Measurements from ENCODE around the gene MAP2K3.
"Not testable (repeated sequence)": the region's sequence is repeated elsewhere in the genome, so short reads cannot be mapped to it uniquely, and the experiment has no call there.

DNA sequence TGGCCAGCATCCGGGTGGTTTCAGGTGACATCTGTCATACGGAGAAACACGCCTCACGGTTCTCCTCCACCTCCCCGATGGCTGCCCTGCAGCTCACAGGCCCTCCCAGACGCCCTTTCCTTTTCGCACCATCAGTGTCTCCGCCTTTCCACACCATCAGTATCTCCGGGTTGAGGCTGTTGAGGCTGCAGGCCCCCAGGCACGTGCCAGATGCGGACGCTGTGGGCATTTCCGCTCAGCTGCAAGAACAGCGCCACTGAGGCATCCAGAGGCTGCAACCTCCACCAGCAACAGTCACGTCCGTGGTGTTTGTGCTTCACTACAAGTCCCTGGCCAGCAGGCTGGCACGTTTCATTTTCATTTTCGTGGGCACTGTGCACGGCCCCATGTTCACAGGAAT is 66.0 kb downstream of the MAP2K3 start:
- not testable (repeated sequence) for TF ChIP-seq POLR2A (IDR thresholded peaks at IDR 0.05; ENCODE audit: low read depth, low read length); FOS (IDR thresholded peaks at IDR 0.05; ENCODE audit: low read depth, low read length); CTCF (conservative IDR thresholded peaks at IDR 0.05; ENCODE audit: low read depth, low read length); MAFK (IDR thresholded peaks at IDR 0.05; ENCODE audit: low read depth, low read length); MAZ (IDR thresholded peaks at IDR 0.05; ENCODE audit: borderline replicate concordance, low read depth, low read length); BHLHE40 (IDR thresholded peaks at IDR 0.05; ENCODE audit: low read depth, low read length); SMC3 (IDR thresholded peaks at IDR 0.05; ENCODE audit: low read depth, low read length); CEBPB (IDR thresholded peaks at IDR 0.05; ENCODE audit: low read depth, low read length)
- TF ChIP-seq, protein P1, sequence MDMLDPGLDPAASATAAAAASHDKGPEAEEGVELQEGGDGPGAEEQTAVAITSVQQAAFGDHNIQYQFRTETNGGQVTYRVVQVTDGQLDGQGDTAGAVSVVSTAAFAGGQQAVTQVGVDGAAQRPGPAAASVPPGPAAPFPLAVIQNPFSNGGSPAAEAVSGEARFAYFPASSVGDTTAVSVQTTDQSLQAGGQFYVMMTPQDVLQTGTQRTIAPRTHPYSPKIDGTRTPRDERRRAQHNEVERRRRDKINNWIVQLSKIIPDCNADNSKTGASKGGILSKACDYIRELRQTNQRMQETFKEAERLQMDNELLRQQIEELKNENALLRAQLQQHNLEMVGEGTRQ (IDR thresholded peaks at IDR 0.05; ENCODE audit: low read depth, low read length) = not testable (repeated sequence)
